CD4-positive, alpha-beta T cell treated with Interleukin-17A for 4 hours (primary cell): Measurements from ENCODE around the gene PPP1R14C.

Experiments
- DNase-seq: peaks from one replicate; pipeline ENCODE4 v3.0.0-alpha.2; 2020; ENCODE audit warnings: mixed read lengths

Gene PPP1R14C

DNA sequence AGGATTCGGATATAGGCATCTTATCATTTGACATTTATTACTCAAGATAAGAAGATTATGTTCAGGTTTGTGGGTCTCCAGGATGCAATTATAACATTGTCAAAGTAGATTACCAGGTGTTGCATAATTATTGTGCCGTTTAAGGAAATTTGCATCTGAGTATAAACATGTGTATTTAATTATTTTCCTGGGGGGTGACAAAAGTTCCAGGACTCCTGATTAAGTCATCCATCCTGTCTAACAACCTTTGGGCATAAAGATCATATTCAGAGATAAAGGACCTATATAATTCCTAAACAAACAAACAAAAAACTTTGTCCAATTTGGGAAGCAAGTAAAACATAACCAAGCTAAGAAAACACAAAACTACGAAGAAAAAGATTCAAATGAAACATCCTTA is 3.3 kb upstream of the PPP1R14C start:
- no peak for DNase-seq

DNA sequence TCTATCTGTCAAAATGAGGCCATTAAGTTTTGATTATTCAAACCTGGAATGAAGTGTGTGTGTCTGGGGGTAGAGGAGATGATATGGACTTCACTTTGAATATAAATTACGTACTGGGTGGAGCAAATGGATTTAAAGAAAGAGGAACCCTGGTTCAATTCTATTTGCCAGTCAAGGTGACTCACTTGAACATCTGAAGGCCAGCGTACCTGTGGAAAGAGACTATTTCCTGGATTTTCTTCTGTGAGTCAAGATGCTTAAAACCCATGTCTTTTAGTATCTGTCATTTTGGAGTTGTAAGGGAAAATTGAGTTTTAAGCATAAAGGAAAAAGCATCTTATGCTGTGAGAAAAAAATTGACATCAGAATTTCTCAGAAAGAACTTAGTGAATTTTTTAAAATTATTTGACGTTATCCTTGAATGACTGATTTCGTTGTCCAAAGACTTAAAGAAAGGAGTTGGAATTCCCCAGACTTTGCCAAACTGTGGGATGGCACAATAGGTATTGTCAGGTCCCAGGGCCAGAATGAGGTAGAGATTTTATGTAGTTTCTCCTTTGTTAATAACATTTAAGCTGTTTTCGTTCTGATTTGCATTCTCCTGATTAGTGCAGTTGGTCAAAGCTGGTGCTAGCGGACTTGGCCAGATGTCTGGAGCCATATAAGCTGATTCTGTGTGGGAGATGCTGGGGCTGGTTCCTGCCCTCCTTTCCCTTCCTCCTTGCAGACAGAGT is 2.4 kb upstream of the PPP1R14C start:
- no peak for DNase-seq

DNA sequence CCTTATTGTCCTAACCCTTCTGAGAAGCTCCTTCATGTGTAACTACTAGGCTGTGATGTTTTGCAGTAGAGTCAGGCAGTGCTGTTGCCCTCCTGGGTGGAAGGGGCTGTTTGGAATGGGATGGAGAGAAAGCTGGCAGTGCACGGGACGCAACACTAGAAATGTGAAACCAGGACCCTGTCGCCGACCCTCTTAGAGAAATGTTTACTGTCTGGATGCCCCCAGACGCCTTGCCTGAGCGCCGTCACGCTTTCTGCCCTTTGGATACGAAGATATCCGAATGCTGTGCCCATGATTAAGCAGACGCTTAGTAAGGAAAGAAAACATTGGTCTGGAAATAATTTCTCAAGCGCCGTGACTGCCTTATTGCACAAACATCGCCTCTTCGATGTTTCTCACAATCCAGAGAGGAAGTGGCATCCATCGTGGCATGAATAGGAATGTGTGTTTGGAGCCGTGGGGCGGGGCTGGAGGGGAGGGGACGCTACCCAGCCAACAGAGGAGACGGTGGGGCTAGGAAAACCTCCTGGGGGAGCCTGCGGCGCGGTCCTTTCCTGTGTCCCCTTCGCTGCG is 661 bp upstream of the PPP1R14C start:
- DNase-seq, result no peak

DNA sequence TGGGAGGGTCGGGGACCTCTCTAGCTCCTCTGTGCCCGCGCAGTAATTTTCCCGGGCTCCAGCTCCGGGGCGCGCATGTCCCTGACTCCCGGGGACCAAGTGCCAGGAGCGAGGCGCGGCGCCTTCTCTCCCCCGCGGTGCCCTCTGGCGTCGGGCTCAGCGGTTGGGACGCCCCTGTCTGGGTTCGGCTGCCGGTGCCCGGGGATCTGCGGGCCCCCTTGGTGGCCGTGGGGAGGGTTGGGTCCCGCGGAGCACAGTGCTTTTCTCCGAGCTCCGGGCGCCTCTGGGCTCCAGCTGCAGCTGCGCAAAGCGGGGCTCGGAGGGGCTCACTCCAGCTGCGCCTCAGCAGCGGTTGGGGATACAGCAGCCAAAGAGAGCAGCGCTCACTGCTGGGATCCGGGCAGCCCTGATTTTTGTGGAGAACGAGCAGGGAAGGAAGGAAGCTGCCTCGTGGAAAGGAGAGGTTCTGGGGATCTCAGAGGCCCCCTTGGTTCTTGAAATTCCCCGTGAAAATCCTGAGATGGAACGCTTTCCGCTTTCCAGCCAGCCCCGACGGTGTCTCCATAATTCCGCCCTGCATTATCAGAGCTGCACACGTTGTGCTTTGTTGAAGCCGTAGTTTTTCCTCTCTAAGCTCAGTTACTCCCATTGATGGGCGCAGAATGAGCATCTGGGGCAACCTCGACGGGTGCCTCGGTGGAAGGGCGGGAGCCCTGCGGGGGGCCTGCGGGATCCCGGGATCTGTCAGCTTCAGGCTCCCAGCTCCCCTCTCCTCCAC is 861 bp downstream of the PPP1R14C start:
- DNase-seq, result no peak

DNA sequence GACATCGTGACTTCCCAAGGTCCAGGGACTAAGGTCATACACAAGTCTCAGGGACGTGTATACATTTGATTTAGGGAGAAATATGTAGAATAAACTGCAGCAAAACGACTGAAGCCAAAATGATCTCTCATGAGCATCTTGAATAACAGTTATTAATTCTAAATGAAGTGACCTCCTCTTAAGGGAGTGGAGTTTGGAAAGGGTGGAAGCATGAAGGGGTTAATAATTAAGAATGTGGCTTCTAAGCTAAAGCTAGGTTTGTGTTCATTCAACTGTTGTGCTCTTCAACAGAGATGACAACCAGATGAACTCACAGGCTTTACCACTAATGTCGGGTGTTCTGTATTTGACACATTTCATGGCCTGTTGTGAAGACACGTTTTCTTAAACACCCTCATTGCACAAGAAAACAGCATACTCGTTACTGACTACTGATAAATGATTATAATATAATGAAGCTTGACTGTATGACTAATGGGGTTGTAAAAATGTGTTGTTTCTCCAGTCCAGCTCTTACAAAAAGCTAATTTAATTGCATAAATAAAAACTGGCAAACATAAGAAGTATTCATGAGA is 1.5 kb downstream of the PPP1R14C start:
- DNase-seq, result no peak

DNA sequence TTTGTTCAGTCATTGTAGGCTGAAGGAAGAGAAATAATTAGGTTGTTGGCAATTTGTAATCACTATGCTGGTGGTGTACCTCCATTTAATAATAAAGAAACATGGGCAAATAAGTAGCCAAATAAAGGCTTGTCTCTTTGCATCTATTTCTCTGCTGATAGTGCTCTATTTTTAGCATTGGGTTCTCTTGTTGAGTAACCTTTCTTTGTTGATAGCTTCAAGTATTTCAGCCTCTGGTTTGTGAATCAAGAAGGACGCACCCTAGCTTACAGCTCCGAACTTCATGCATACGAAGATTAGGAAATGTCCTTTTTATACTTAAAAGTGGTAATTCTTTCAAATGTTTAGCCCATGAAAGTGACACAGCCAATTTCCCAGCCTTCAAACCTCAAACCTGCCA is 2.6 kb downstream of the PPP1R14C start:
- DNase-seq, result no peak

DNA sequence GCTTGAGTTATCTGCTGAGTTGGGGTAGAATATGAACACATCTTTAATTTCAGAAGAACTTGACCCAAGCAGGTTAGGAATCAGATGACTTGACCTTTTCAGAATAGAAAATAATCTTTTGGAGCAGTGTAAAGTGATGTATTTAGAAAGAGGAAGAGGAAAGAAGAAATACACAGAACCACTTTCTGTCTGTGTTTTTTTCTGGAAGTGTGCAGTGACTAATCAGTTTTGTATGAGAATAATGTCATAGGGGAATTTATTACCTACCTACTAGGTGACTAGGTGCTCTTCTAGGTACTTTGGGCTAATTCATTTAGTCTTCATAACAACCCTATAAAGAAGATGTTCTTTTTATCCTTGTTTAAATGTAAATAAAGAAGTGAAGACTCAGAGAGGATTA is 3.0 kb downstream of the PPP1R14C start:
- DNase-seq, result no peak

DNA sequence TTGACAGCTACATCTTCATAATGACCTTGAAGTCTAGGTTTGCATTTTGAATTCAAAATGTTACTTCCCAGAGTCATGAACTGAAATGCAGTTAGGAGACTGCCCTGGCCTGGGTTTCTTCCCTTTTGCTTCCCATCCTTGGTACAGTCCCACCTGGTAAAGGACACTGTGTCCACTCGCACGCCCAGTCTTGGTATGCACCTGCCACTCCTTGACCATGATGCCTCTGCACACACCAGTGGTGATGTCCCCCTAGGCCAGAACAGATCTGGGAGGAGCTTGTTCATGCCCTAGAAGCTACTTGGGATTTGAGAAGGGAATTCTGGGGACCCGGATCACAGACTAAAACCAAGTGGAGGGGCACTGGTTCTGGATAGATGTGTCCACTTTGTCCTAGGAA is 3.6 kb downstream of the PPP1R14C start:
- no peak for DNase-seq

DNA sequence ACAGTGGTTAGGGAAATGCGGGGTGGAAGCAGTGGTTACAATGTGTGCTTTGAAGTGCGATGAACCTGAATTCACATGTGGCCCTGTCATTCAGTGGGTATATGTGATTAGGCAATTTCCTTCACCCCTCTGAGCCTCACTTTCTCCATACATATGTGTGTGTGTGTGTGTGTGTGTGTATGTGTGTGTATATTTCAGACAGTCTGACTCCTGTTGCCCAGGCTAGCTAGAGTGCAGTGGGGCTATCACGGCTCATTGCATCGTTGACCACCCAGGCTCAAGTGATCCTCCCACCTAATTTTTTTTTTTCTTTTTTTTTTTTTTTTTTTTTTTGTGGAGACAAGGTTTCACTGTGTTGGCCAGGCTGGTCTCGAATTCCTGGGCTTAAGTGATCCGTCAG is 6.3 kb downstream of the PPP1R14C start:
- DNase-seq, result no peak

DNA sequence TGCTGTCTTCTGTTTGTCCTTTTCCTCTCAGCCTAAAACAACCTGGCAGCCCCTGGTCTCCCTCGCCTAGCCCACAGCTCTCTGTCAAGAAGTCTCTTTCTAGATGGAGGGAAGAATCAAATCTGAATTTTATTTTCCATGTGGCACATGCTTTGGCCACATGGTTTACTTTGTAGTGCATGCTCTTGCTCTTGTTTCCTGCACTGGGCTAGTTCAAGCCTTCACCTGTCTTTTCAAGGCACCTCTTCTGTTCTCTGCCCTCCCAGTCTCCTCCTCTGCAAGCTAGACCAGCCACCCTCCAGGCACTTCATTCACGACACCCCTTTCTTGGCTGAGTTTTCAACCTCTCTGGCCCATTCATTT is 7.6 kb downstream of the PPP1R14C start:
- DNase-seq, result no peak

DNA sequence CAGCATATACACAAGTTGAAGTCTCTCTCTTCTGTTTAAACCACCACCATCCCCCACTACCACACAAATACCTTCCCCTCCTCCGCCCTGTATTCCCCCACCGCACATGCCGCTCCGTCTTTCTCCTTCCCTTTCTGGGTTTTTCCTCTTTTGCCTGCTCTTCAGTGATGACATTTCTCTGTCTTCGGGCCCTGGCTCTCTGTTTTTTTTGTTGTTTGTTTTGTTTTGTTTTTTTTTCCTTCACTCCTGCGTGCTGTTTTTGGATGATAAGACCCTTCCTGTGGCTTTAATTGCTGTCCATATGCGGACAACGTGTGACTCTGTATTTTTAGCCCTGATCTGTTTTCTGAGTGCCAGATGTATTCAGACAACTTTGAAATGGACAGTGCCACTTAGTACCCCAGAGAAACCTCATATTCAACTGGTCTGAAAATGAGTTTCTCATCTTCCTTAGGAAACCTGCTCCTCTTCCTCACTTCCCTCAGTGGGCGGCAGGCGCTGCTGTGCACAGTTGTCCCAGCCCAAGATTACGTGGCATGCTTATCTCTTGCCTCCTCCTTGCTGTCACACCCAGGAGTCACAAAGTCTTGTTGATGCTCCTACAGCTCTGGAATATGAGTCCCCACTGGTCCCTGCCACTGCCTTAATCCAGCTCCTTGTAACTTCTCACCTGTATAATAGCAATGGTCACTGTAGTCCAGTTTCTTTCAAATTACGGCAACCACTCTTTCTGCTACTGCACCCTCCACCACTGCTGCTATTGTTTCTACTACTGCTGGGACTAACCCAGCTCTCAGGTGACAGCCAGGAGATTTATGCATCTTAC is 8.2 kb downstream of the PPP1R14C start:
- no peak for DNase-seq

DNA sequence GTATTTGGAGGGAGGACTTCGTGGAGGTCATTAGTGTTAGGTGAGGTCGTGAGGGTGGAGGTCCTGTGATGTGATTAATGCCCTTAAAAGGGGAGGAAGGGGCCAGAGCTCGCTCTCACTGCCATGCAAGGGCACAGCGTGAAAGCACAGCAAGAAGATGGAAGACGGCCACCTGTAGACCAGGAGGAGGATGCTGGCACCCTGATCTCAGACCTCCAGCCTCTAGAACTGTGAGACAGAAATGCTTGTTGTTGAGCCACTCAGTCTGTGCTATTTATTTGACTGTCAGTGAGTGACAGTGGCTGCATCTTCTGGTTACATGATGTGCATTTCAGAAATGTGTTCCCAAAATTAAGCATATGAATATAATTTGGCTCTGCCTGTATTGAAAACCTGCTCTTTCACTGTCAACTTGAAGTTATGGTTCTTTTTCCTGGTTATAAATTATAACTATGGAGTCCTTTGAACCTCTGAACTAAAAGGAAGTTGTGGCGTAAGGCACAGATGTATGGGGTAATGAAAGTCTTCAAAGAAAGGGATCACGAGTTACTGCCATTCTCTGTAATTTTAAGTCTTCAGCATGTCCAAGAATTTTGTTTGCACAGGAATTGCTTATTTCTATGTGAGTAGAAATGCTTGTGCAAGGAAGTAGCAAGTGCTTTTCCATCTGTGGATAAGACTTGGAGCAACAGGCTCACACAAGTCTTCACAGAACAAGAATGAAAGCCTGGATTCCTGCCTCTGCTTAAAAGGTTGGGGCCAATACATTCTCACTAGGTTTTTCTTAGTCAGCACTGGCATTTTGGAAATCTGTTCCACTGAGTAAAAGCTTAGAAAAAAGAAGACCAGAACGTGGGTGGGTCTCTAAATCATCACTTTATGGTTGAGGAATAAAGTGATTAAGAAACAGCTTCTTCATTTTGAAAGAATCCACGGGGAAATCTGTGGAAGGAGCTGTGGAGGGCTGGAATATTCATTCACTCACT is 10.3 kb downstream of the PPP1R14C start:
- no peak for DNase-seq

DNA sequence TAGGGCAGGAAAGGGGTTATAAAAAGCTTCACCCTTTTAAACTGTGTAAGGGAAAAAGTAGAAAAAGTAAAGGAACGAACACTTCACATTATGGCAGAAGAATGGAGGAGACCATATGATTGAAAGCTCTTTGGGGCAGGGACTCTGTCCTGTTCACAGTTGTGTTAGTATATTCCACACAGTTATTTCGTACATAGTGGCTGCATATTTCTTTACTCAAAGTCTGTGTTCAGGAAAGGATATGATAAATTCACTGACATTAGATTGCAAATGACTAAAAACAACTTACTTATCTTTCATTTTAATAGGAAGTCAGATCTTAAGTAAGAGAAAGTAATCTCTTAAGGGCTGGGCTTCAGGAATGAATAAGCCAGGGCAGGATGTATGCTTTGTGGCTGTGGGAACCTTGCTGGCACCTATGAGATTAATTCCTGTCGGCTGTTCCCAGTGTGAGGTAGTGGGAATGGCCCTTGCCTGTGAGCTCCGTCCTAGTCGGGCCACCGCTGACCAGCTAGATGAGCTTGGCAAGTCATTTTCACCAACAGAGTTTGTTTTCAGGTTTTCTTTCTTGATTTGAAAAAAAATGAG is 11.2 kb downstream of the PPP1R14C start:
- DNase-seq, result no peak

DNA sequence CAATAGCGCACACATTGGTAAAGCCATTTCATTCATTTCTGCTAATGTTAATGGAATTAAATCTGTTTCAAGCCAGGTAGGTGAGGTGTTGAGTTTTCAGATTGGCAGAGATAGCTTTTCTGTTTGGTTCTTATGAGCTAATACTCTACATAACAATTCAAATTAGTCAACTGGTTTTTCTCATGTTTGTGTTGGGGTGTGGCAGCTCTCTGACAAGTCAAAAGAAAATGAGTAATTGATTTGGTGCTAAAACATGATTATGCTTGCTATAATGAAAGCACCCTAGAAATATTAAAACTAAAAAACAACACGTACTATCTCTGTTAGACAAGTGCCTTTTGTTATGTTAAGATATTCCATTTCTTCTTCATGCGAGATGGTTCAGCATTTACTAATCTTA is 13.6 kb downstream of the PPP1R14C start:
- DNase-seq, result no peak

DNA sequence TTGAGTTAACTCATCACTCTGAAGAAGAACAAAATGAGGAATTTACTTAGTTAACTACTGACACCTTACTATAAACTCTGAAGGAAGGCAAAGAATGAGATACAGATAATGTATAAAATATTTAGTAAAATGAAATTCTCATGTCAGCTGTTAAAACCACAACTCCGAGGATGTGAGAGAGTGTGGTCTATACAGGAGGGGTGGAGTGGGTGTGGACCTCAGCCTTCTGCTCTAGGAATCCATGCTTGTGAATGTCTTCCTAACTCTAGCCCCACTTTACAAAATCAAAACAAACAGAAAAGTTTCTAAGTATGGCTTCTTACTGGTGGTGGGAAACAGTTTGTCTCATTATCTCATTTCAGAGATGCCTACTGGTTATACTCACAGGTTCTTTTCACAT is 14.2 kb downstream of the PPP1R14C start:
- no peak for DNase-seq

DNA sequence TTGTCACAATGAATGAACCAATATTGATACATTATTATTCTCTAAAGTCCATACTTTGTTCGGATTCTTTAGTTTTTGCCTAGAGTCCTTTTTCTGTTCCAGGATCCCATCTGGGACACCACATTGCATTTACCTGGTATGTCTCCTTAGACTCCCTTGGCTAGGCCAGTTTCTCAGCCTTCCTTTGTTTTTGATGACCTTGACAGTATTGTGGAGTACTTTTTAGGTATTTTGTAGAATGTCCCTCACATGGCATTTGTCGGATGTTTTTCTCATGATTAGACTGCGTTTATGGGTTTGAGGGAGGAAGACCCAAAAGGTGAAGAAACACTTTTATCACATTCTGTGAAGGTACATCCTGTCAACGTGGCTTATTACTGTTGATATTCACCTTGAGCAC is 16.9 kb downstream of the PPP1R14C start:
- DNase-seq, result no peak

DNA sequence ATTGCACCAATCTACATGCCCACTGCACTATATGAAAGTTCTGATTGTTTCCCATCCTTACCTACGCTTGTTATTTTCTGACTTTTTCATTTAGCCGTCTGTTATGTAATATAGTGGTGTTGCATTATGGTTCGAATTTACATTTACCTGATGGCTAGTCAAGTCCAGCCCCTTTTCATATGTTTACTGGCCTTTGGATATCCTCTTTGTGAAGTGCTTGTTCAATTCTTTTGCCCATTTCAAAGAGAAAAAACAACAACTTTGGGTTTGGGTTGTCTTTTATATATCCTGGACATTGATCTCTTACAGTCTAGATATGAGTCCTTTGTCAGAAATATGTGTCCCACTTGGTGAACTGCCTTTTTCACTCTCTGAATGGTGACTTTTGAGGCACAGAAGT is 21.1 kb downstream of the PPP1R14C start:
- no peak for DNase-seq

DNA sequence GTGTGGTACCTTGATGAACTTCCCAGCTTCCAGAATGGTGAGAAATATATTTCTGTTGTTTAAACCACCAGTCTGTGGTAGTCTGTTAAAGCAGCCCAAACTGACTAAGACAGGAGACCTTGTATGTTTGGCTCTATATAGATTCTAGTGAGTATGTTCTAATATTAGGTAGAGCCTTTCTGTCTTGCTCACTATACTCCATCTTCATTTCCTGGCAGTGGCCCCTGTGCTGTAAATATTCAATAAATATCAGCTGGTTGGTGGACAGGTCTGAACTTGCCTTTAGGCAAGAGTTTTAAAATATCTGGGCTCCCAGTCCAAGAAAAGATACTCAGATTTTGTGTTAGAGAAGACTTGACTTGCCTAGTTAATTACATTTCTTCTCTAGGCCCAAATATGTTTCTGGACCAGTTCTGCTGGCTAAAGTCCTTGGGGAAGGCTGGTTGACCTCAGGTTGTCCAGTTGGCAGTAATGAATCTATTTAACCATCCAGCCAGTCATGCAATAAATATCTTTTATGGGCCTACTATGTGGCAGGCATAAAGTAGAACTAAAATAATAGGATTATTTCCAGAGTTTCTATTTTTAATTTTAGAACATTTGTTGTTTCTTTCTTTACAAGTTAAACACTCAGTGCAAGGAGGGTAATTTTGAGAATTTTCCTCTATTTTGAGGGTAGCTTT is 22.3 kb downstream of the PPP1R14C start:
- no peak for DNase-seq

DNA sequence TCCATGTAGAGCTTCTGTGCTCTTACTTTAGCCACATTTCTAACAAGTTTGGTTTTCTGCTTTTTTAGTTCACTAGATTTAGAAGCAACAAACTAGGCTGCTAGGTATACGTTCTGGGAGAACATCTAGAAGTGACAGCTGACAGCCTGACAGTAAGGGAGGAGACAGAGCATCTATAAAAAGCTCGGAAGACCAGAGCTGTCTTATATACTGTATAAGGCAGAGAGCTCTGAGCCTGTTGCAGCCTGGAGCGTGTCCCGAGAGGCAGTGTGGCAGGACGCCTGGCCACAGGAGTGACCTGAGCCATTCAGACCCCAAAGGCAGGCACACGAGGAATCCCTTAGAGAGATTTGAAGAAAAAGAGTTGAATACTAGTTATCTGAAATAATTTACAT is 24.6 kb downstream of the PPP1R14C start:
- no peak for DNase-seq

DNA sequence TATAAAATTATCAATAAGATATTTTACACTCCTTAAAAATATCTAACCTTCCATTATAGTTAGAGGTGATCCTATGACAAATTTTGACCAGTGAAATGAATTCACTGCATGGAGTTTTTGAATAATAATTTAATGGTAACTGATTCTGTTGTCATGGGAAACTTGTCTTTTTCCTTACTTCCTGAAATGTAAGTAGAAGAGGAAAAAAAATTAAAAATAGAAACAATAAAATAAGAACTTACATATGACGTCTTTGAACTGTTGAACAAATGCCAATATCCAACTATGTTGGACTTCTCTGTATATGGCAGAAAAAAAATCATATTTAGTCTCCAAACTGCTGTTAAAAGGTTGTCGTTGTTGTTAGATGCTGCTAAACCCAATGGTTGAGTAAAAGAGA is 26.3 kb downstream of the PPP1R14C start:
- DNase-seq, result no peak

DNA sequence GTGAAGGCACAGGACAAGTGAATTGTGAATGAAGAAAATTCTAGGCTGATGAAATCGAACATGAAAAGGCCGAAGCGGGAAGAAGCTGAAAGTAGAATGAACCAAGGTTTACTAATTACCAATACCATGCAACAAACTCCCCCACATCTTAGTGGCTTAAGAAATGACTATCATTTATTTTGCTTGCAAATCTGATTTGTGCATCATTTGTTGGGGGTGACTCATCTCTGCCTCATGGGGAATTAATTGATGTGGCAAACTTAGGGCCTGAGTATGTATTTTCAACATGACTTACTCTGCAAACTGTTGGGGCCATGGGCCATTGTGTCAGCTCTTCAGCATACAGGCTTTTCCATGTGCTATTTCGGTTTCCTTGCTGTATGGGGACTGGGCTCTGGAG is 26.8 kb downstream of the PPP1R14C start:
- DNase-seq, result no peak
